Stimulated activated CD4-positive, alpha-beta T cell treated with anti-CD3 and anti-CD28 coated beads, Interleukin-12 subunit alpha, Interleukin-12 subunit beta, amount 100 ng/mL, for 24 hours (primary cell): ENCODE data around the gene LANCL1.
"Not testable (repeated sequence)": the region's sequence is repeated elsewhere in the genome, so short reads cannot be mapped to it uniquely, and the experiment has no call there.

Source experiments
- DNase-seq, 2 experiments: peaks; one replicate each; pipeline ENCODE4 v3.0.0-alpha.2; 2020; ENCODE audit warnings: low read depth in 2 of 2

Gene LANCL1

GRCh38 chr2:210459407-210459806, 17.2 kb downstream of the LANCL1 start:
- no peak for DNase-seq

- DNase-seq = no peak
Observed at GRCh38 chr2:210458395-210458794, 18.2 kb downstream of the LANCL1 start.

- no peak for DNase-seq
Observed at GRCh38 chr2:210456571-210456970, 20.0 kb downstream of the LANCL1 start.

GRCh38 chr2:210454336-210454735, 22.2 kb downstream of the LANCL1 start:
- DNase-seq = no peak

- no peak for DNase-seq
Observed at GRCh38 chr2:210452194-210452593, 24.4 kb downstream of the LANCL1 start.

- not testable (repeated sequence) for DNase-seq
Observed at GRCh38 chr2:210450942-210451341, 25.6 kb downstream of the LANCL1 start.

GRCh38 chr2:210445732-210446131, 30.8 kb downstream of the LANCL1 start:
- DNase-seq = no peak

GRCh38 chr2:210445116-210445707, 31.3 kb downstream of the LANCL1 start:
- DNase-seq = no peak

- no peak for DNase-seq
Observed at GRCh38 chr2:210443527-210443926, 33.0 kb downstream of the LANCL1 start.

- DNase-seq = no peak
Observed at GRCh38 chr2:210442878-210443277, 33.7 kb downstream of the LANCL1 start.

- no peak for DNase-seq
Observed at GRCh38 chr2:210442457-210442856, 34.1 kb downstream of the LANCL1 start.

- DNase-seq = no peak
Observed at GRCh38 chr2:210440206-210440605, 36.4 kb downstream of the LANCL1 start.

- no peak for DNase-seq
Observed at GRCh38 chr2:210435439-210435838, 41.1 kb downstream of the LANCL1 start.

- DNase-seq = no peak
Observed at GRCh38 chr2:210432633-210433032, 43.9 kb downstream of the LANCL1 start.

GRCh38 chr2:210429403-210430137, 47.0 kb downstream of the LANCL1 start:
- no peak for DNase-seq

GRCh38 chr2:210428393-210429179, 48.0 kb downstream of the LANCL1 start:
- DNase-seq = no peak

- not testable (repeated sequence) for DNase-seq
Observed at GRCh38 chr2:210427309-210427708, 49.2 kb downstream of the LANCL1 start.

- DNase-seq = no peak
Observed at GRCh38 chr2:210422366-210422765, 54.2 kb downstream of the LANCL1 start.

- DNase-seq = no peak
Observed at GRCh38 chr2:210421916-210422315, 54.6 kb downstream of the LANCL1 start.

- no peak for DNase-seq
Observed at GRCh38 chr2:210412660-210413059, 63.9 kb downstream of the LANCL1 start.

GRCh38 chr2:210410542-210410941, 66.0 kb downstream of the LANCL1 start:
- no peak for DNase-seq

GRCh38 chr2:210399440-210400041, 77.0 kb downstream of the LANCL1 start:
- no peak for DNase-seq
